ENCODE data around the gene PLPP3. TPM values are rescaled to one million over a fixed set of nuclear protein-coding genes. Genes with fewer than 3 reads are reported as not detected.

PLPP3 gene
- total and polyA plus RNA-seq, 2 of the 8 experiments (the other 6 are each of a cell fraction or from before 2014, with no cell fraction given) = 33.2 to 42.0 TPM

DNA sequence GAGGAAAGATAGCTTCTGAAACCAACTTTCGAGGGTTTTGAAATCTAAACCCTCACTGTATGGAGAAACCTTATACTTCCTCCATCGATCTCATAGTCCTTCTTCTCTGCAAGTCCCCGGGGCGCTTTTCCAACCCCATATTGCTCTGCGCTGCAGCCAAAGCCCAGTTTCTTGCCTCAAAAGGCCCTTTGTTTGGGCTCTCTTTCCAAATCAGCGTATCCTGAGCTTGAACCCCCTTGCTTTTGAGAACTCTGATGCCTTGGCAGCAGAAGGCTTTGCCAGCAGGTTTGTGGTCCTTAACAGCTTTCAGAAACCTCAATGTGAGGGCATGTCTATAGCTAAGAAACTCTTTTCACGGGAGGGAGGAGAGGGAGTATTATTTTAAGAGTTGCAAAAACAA is 21.6 kb downstream of the PLPP3 start (continued):
- TF ChIP-seq ZNF274 (IDR thresholded peaks at IDR 0.05; ENCODE audit: borderline replicate concordance, extremely low read depth, low read length) = no peak
- no peak for TF ChIP-seq TBP (IDR thresholded peaks at IDR 0.05; ENCODE audit: low read depth, low read length)
- no peak for TF ChIP-seq RBBP5 (IDR thresholded peaks at IDR 0.05; ENCODE audit: borderline replicate concordance, low read depth, low read length)
- TF ChIP-seq, protein P1, sequence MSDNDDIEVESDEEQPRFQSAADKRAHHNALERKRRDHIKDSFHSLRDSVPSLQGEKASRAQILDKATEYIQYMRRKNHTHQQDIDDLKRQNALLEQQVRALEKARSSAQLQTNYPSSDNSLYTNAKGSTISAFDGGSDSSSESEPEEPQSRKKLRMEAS (IDR thresholded peaks at IDR 0.05) = no peak
- TF ChIP-seq CHD2 (IDR thresholded peaks at IDR 0.05; ENCODE audit: low read length) = no peak

All from H1 (cell line).